ENCODE measurements around the gene TMC1. TPM values are rescaled to one million over a fixed set of nuclear protein-coding genes. Genes with fewer than 3 reads are reported as not detected.

Gene TMC1
- total RNA-seq, 2 donors from 2014 or later: 0.29 to 0.42 TPM

- intact Hi-C loops (cut with DNase I): loop anchor here (5.0 kb wide), 1 partner anchor 78 kb away; the partner anchor contains the start of gene TMC1
- H3K27ac ChIP-seq: no peak overlapping the region
- H3K9me3 ChIP-seq: no peaks in the 10 kb centered on the region
- H3K9ac ChIP-seq (ENCODE audit: low read depth in 2 of 2, low read length in 2 of 2): no peak overlapping the region
- no peaks in the 10 kb centered on the region for H3K36me3 ChIP-seq
- TF ChIP-seq CTCF (IDR thresholded peaks at IDR 0.05): no peak
- H3K27me3 ChIP-seq: no peaks in the 10 kb centered on the region
- H3K4me1 ChIP-seq: no peaks in the 10 kb centered on the region
- no peak for DNase-seq
- no peak overlapping the region for H3K4me3 ChIP-seq
These were observed 79.3 kb downstream of the TMC1 start for GRCh38 chr9:72600671-72601070.

- H3K27ac ChIP-seq: no peak overlapping the region
- H3K36me3 ChIP-seq: no peaks in the 10 kb centered on the region
- no peaks in the 10 kb centered on the region for H3K27me3 ChIP-seq
- no peaks in the 10 kb centered on the region for H3K4me1 ChIP-seq
- TF ChIP-seq CTCF (IDR thresholded peaks at IDR 0.05): no peak
- no peaks in the 10 kb centered on the region for H3K9me3 ChIP-seq
- no peak overlapping the region for H3K9ac ChIP-seq (ENCODE audit: low read depth in 2 of 2, low read length in 2 of 2)
- no peak for DNase-seq
- intact Hi-C loops (cut with DNase I): loop anchor here (5.0 kb wide), 1 partner anchor 79 kb away; the partner anchor contains the start of gene TMC1
- no peak overlapping the region for H3K4me3 ChIP-seq
These were observed 80.2 kb downstream of the TMC1 start for GRCh38 chr9:72601615-72602014.

- Histone ChIP-seq H3K27ac (no peak overlapping the region), H3K36me3 (no peaks in the 10 kb centered on the region), H3K4me3 (no peak overlapping the region), H3K27me3 (no peaks in the 10 kb centered on the region), H3K9me3 (no peaks in the 10 kb centered on the region), H3K9ac (ENCODE audit: low read depth in 2 of 2, low read length in 2 of 2) (no peak overlapping the region), H3K4me1 (no peaks in the 10 kb centered on the region)
- DNase-seq: no peak
- intact Hi-C loops (cut with DNase I): no loop called here
- no peak for TF ChIP-seq CTCF (IDR thresholded peaks at IDR 0.05)
These were observed 91.0 kb downstream of the TMC1 start for GRCh38 chr9:72612449-72612848.

GRCh38 chr9:72614067-72614466 lies 92.7 kb downstream of the TMC1 start:
- no peak overlapping the region for H3K9ac ChIP-seq (ENCODE audit: low read depth in 2 of 2, low read length in 2 of 2)
- TF ChIP-seq CTCF (IDR thresholded peaks at IDR 0.05): no peak
- no peaks in the 10 kb centered on the region for H3K9me3 ChIP-seq
- DNase-seq: no peak
- intact Hi-C loops (cut with DNase I): no loop called here
- no peaks in the 10 kb centered on the region for H3K27me3 ChIP-seq
- no peak overlapping the region for H3K4me3 ChIP-seq
- no peak overlapping the region for H3K27ac ChIP-seq
- no peaks in the 10 kb centered on the region for H3K4me1 ChIP-seq
- no peaks in the 10 kb centered on the region for H3K36me3 ChIP-seq

GRCh38 chr9:72615931-72616330 lies 94.5 kb downstream of the TMC1 start:
- no peak for DNase-seq
- no peak for TF ChIP-seq CTCF (IDR thresholded peaks at IDR 0.05)
- Histone ChIP-seq H3K9me3 (no peaks in the 10 kb centered on the region), H3K4me1 (no peaks in the 10 kb centered on the region), H3K9ac (ENCODE audit: low read depth in 2 of 2, low read length in 2 of 2) (no peak overlapping the region), H3K27ac (no peak overlapping the region), H3K27me3 (no peaks in the 10 kb centered on the region), H3K36me3 (no peaks in the 10 kb centered on the region), H3K4me3 (no peak overlapping the region)
- intact Hi-C loops (cut with DNase I): no loop called here

GRCh38 chr9:72618811-72619210 lies 97.4 kb downstream of the TMC1 start:
- no peak overlapping the region for H3K27ac ChIP-seq
- H3K4me3 ChIP-seq: no peak overlapping the region
- intact Hi-C loops (cut with DNase I): no loop called here
- H3K4me1 ChIP-seq: no peaks in the 10 kb centered on the region
- no peak overlapping the region for H3K9ac ChIP-seq (ENCODE audit: low read depth in 2 of 2, low read length in 2 of 2)
- no peaks in the 10 kb centered on the region for H3K9me3 ChIP-seq
- no peaks in the 10 kb centered on the region for H3K27me3 ChIP-seq
- TF ChIP-seq CTCF (IDR thresholded peaks at IDR 0.05): no peak
- H3K36me3 ChIP-seq: no peaks in the 10 kb centered on the region
- no peak for DNase-seq
